Measurements from ENCODE around the gene TULP3. TPM values are rescaled to one million over a fixed set of nuclear protein-coding genes. Genes with fewer than 3 reads are reported as not detected.

The TULP3 gene
- total RNA-seq, 1 donor from 2014 or later: 31.2 TPM

GRCh38 chr12:2876431-2877046 is 14.2 kb upstream of the TULP3 start:
- no peak for TF ChIP-seq CTCF (IDR thresholded peaks at IDR 0.05)
- H3K4me3 Mint-ChIP-seq (ENCODE audit: unreplicated experiment): peak overlapping the region; percentile 79
- no peak for DNase-seq (ENCODE audit: extremely low spot score, unreplicated experiment)
- no peaks in the 10 kb centered on the region for H3K9me3 Mint-ChIP-seq (ENCODE audit: unreplicated experiment)
- H3K36me3 Mint-ChIP-seq (ENCODE audit: unreplicated experiment): no peaks in the 10 kb centered on the region
- peak overlapping the region; percentile 73 for H3K27ac Mint-ChIP-seq (ENCODE audit: unreplicated experiment)
- peaks cover 18% of the 10 kb centered on the region for H3K4me1 Mint-ChIP-seq (ENCODE audit: unreplicated experiment)
- H3K27me3 Mint-ChIP-seq (ENCODE audit: unreplicated experiment): no peaks in the 10 kb centered on the region

- H3K9me3 Mint-ChIP-seq (ENCODE audit: unreplicated experiment): no peaks in the 10 kb centered on the region
- H3K4me3 Mint-ChIP-seq (ENCODE audit: unreplicated experiment): peak within 1 kb of the TSS; percentile 90
- no peaks in the 10 kb centered on the region for H3K27me3 Mint-ChIP-seq (ENCODE audit: unreplicated experiment)
- TF ChIP-seq CTCF (IDR thresholded peaks at IDR 0.05): no peak
- H3K4me1 Mint-ChIP-seq (ENCODE audit: unreplicated experiment): peaks cover 18% of the 10 kb centered on the region
- peak; percentile 97 for DNase-seq (ENCODE audit: extremely low spot score, unreplicated experiment)
- no peaks in the 10 kb centered on the region for H3K36me3 Mint-ChIP-seq (ENCODE audit: unreplicated experiment)
- peak within 1 kb of the TSS; percentile 98 for H3K27ac Mint-ChIP-seq (ENCODE audit: unreplicated experiment)
Observed at GRCh38 chr12:2877047-2877952, 13.4 kb upstream of the TULP3 start, which contains the start of the genes FOXM1 and RHNO1. FOXM1 (minus strand) TSS chr12:2877174; CDS start chr12:2874478, 2,696 bp downstream. RHNO1 (plus strand) TSS chr12:2877223; CDS start chr12:2885367, 8,144 bp downstream.

- no peaks in the 10 kb centered on the region for H3K36me3 Mint-ChIP-seq (ENCODE audit: unreplicated experiment)
- H3K4me3 Mint-ChIP-seq (ENCODE audit: unreplicated experiment): peak overlapping the region; percentile 90
- no peaks in the 10 kb centered on the region for H3K9me3 Mint-ChIP-seq (ENCODE audit: unreplicated experiment)
- H3K4me1 Mint-ChIP-seq (ENCODE audit: unreplicated experiment): peaks cover 18% of the 10 kb centered on the region
- H3K27me3 Mint-ChIP-seq (ENCODE audit: unreplicated experiment): no peaks in the 10 kb centered on the region
- DNase-seq (ENCODE audit: extremely low spot score, unreplicated experiment): no peak
- peak overlapping the region; percentile 98 for H3K27ac Mint-ChIP-seq (ENCODE audit: unreplicated experiment)
- TF ChIP-seq CTCF (IDR thresholded peaks at IDR 0.05): peak; percentile 23
Observed at GRCh38 chr12:2877953-2878732, 12.5 kb upstream of the TULP3 start.

GRCh38 chr12:2879853-2880252 is 10.8 kb upstream of the TULP3 start:
- H3K4me3 Mint-ChIP-seq (ENCODE audit: unreplicated experiment): no peak overlapping the region
- no peaks in the 10 kb centered on the region for H3K36me3 Mint-ChIP-seq (ENCODE audit: unreplicated experiment)
- DNase-seq (ENCODE audit: extremely low spot score, unreplicated experiment): no peak
- no peaks in the 10 kb centered on the region for H3K9me3 Mint-ChIP-seq (ENCODE audit: unreplicated experiment)
- no peaks in the 10 kb centered on the region for H3K27me3 Mint-ChIP-seq (ENCODE audit: unreplicated experiment)
- H3K4me1 Mint-ChIP-seq (ENCODE audit: unreplicated experiment): peaks cover 18% of the 10 kb centered on the region
- TF ChIP-seq CTCF (IDR thresholded peaks at IDR 0.05): no peak
- no peak overlapping the region for H3K27ac Mint-ChIP-seq (ENCODE audit: unreplicated experiment)
